Measurements from ENCODE around the gene BRINP2. TPM values are rescaled to one million over a fixed set of nuclear protein-coding genes. Genes with fewer than 3 reads are reported as not detected.

BRINP2 gene, protein sequence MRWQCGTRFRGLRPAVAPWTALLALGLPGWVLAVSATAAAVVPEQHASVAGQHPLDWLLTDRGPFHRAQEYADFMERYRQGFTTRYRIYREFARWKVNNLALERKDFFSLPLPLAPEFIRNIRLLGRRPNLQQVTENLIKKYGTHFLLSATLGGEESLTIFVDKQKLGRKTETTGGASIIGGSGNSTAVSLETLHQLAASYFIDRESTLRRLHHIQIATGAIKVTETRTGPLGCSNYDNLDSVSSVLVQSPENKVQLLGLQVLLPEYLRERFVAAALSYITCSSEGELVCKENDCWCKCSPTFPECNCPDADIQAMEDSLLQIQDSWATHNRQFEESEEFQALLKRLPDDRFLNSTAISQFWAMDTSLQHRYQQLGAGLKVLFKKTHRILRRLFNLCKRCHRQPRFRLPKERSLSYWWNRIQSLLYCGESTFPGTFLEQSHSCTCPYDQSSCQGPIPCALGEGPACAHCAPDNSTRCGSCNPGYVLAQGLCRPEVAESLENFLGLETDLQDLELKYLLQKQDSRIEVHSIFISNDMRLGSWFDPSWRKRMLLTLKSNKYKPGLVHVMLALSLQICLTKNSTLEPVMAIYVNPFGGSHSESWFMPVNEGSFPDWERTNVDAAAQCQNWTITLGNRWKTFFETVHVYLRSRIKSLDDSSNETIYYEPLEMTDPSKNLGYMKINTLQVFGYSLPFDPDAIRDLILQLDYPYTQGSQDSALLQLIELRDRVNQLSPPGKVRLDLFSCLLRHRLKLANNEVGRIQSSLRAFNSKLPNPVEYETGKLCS
- total RNA-seq = 8.9 and 20.6 TPM in 2 replicates
- polyA plus RNA-seq = 11.5 and 26.1 TPM in 2 replicates

DNA sequence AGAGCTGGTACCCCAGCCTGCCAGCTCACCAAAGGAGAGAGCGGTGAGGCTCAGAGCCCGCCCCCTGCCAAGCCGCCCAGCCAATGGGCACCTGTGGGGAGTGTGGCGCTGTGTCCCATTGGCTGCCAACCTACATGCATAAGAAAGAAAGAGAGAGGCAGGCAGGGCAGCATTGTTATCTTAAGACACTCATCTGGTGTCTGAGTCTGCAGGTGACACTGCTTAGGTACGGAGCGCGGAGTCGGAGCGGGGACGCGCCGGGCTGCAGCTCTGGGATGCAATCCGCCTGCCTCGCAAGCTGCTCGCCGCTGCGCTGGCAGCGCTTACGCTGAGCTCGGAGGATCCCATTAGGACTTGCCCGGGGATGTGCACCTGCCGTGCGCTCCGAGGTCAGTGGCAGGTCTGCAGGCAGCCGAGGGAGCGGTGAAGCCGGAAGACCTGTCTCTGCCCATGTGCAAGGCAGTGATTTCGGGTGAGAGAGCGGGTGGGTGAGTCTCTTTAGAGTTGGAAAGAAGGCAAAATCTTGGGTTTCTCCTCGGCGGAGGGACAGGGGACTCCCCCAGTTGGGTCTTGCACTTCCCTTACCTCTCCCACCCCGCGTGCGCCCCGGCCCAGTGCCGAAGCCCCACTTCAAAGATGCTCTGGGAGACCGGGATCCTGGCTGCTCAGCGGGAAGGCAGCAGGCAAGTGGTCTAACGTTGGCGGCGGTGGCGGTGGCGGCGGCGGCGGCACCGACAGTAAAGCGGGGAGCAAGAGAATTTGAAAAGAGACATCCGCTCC lies at the start of gene BRINP2:
TSS of gene BRINP2 (plus strand) at position 203 of the 780 bp plus-strand sequence. CDS start 58,919 bp downstream, outside the sequence.
- H3K27ac ChIP-seq = no peak within 1 kb of the TSS
- H3K36me3 ChIP-seq = no peaks in the 10 kb centered on the region
- no peaks in the 10 kb centered on the region for H3K4me1 ChIP-seq (ENCODE audit: low read depth)
- peaks cover 78% of the 10 kb centered on the region for H3K27me3 ChIP-seq
- H3K9me3 ChIP-seq (ENCODE audit: low read depth) = no peaks in the 10 kb centered on the region
- peak within 1 kb of the TSS; percentile 47 for H3K4me3 ChIP-seq
- peak; percentile 30 to 82 for DNase-seq (ENCODE audit: low read depth in 1 of 2, low spot score in 1 of 2)
- TF ChIP-seq, protein P1, sequence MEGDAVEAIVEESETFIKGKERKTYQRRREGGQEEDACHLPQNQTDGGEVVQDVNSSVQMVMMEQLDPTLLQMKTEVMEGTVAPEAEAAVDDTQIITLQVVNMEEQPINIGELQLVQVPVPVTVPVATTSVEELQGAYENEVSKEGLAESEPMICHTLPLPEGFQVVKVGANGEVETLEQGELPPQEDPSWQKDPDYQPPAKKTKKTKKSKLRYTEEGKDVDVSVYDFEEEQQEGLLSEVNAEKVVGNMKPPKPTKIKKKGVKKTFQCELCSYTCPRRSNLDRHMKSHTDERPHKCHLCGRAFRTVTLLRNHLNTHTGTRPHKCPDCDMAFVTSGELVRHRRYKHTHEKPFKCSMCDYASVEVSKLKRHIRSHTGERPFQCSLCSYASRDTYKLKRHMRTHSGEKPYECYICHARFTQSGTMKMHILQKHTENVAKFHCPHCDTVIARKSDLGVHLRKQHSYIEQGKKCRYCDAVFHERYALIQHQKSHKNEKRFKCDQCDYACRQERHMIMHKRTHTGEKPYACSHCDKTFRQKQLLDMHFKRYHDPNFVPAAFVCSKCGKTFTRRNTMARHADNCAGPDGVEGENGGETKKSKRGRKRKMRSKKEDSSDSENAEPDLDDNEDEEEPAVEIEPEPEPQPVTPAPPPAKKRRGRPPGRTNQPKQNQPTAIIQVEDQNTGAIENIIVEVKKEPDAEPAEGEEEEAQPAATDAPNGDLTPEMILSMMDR (IDR thresholded peaks at IDR 0.05; ENCODE audit: low read depth, low read length) = no peak

DNA sequence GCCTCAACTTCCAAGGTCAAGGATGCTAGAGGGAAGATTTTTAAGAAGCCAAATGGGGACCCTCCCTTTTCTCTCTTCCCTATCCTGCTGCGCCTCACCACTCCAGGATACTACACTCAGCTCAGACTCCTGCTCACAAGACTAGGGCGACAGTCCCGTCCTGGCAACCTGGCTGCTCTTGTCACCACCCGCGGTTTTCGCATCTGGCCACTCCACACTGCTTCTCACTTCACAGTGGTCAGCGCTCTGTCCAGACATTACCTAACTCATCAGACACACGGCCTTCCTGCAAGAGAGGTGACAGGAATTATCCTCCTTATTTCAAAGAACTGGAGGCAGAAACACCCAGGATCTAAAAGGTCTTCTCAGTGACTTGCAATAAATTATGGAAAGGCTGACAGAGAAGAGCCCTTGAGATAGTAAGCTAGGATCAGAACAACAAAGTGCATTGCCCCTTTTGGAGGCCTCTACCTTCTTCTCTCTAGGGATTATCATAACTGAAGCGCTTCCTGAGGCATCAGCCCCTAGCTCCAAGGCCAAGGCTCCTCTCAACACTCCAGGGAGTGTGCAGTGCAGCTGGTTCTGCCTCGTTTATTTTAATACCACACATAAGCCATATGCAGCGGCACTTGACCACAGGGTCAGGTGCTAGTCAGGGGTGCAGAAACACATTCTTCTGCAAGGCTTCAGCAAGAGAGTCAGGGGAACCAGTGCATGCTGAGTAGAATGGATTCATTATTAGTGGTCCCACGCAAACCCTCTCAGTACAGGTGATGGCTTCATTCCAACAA lies 48.1 kb upstream of the BRINP2 start:
- H3K4me3 ChIP-seq = no peak overlapping the region
- H3K9me3 ChIP-seq (ENCODE audit: low read depth) = no peaks in the 10 kb centered on the region
- TF ChIP-seq, protein P1 (IDR thresholded peaks at IDR 0.05; ENCODE audit: low read depth, low read length) = no peak
- DNase-seq (ENCODE audit: low read depth in 1 of 2, low spot score in 1 of 2) = no peak
- H3K36me3 ChIP-seq = no peaks in the 10 kb centered on the region
- peaks cover 3% of the 10 kb centered on the region for H3K4me1 ChIP-seq (ENCODE audit: low read depth)
- H3K27me3 ChIP-seq = no peaks in the 10 kb centered on the region
- H3K27ac ChIP-seq = no peak overlapping the region

DNA sequence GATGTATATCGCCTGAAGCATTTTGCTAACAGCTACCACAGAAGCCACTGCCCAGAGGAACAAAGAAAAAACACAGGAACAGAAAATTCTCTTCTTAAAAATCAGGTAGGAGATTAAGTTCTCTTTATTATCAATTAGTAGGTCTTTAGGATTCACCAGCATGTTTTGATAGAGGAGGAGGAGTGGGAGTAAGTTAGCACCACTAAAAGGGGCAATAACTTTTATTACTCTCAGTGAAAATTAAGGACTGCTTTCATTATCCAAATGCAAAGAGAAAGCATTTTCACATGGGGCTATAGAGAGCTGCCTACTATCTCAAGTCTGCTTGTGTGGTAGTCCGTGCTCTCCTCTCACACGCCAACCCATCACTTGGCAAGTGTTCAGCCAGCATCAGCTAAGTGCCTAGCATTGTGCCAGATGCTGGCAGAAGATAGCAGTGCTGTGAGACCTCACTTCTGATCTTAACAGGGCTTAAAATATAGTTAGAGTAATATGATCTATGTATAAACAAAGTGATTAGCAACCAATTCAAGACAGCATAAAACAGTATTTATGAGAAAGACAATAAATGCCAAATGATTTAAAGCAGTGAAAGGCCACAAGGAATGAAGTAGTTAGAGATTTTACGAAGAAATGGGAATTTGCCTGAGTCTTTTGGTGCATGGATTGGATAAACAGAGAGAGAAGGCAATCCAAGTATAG lies 46.0 kb upstream of the BRINP2 start:
- Histone ChIP-seq H3K4me1 (ENCODE audit: low read depth) (peaks cover 3% of the 10 kb centered on the region), H3K9me3 (ENCODE audit: low read depth) (no peaks in the 10 kb centered on the region), H3K36me3 (no peaks in the 10 kb centered on the region), H3K4me3 (no peak overlapping the region), H3K27ac (no peak overlapping the region), H3K27me3 (no peaks in the 10 kb centered on the region)
- DNase-seq (ENCODE audit: low read depth in 1 of 2, low spot score in 1 of 2) = no peak
- TF ChIP-seq, protein P1 (IDR thresholded peaks at IDR 0.05; ENCODE audit: low read depth, low read length) = no peak

DNA sequence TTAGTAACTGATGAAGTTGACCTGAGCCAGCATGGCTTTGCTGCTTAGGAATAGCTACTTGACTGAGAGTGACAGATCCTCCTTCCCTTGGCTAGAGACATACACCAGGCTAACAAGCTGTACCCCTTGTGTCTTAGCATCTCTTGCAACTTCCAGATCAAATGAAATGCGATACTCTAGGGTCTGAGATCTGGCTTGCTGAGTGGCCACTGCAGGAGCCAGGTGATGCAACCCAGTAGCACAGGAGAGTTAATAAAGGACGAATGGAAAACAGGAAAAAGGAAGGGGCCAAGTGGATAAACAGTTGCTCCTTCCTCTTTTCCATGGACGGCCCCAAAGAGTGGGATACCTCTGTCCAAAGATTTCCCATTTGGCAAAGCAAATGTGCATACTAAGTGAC lies 44.5 kb upstream of the BRINP2 start:
- Histone ChIP-seq H3K9me3 (ENCODE audit: low read depth) (no peaks in the 10 kb centered on the region), H3K27me3 (no peaks in the 10 kb centered on the region), H3K4me1 (ENCODE audit: low read depth) (peaks cover 3% of the 10 kb centered on the region), H3K27ac (no peak overlapping the region), H3K36me3 (no peaks in the 10 kb centered on the region), H3K4me3 (no peak overlapping the region)
- TF ChIP-seq, protein P1 (IDR thresholded peaks at IDR 0.05; ENCODE audit: low read depth, low read length) = no peak
- DNase-seq (ENCODE audit: low read depth in 1 of 2, low spot score in 1 of 2) = no peak
